Kidney capillary endothelial cell (primary cell): ENCODE measurements around the gene ARMC9.
"Not testable (repeated sequence)": the region's sequence is repeated elsewhere in the genome, so short reads cannot be mapped to it uniquely, and the experiment has no call there.

ENCODE experiments used
- DNase-seq: peaks from one replicate; pipeline ENCODE4 v3.0.0-alpha.2; 2018; ENCODE audit warnings: low spot score

Gene ARMC9

GRCh38 chr2:231183851-231184250, 14.6 kb upstream of the ARMC9 start:
- DNase-seq, result no peak

DNA sequence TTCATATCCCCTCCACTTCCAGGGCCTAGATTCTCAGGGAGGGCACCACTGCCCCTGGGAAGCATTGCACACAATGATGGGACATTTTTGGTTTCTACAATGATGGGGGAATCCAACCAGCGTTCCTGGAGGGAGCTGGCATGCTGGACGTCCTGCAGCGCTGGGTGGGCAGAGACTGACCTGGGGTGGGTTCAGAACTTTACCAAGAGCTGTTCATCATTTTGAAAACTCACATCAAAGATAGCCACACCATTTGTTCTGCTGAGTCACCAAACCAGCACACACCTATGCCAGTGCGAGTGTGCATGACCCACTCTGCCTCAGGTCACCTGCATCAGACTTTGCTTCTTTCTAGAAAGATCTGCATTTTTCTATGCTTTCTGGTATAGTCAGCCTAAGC, 14.1 kb upstream of the ARMC9 start:
- DNase-seq, result no peak

DNA sequence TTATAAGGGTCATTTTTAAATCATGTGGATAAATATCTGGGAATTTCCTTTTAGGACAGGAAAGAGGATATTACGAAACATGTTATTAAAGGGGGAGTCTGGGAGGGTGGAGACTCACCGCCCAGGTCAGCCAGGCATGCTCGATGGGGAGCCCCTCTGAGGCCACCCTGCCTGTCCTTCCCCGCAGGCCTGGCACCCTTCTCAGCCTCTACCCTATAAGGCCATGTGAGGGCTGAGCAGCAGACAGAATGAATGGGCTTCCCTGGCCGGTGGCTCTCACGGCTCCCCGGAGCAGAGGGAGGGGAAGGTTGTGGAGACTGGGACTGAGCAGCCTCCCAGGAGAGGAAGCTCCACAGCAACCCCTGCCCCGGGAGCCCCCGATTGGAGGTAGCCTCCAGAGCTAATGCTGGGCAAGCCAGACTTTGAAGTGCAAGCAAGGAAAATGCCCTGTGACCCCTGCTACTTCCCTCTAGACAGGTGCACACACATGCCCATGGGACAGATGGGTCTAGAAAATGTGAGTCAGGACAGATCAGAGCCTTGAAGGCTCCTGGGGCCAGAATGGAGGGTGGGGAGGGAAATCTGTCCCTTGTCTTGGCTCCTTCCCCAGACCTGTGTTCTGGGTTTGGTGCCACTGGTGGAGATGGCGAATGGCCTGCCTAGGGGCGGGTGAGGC, 13.2 kb upstream of the ARMC9 start:
- no peak for DNase-seq

DNA sequence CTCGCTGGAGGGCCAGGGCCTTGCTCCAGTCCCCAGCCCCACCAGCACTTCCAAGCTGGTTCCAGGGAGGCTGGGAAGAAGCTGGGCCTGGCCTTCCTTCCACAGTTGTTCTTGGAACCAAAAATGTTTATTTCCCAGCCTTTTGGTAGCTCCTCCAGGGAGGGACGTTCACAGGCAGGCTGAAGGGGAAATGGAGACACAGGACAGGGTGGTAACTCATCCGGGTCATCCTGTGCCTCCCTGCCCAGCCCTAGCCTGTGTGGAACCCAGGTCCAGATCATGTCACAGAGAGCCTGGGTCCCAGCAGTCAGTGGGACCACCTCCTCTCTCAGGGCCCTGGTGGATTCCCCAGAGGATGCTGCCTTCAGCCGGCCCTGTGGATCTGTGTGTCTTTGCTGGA, 12.5 kb upstream of the ARMC9 start:
- no peak for DNase-seq

- no peak for DNase-seq
Observed at GRCh38 chr2:231186325-231186724, 12.1 kb upstream of the ARMC9 start.

DNA sequence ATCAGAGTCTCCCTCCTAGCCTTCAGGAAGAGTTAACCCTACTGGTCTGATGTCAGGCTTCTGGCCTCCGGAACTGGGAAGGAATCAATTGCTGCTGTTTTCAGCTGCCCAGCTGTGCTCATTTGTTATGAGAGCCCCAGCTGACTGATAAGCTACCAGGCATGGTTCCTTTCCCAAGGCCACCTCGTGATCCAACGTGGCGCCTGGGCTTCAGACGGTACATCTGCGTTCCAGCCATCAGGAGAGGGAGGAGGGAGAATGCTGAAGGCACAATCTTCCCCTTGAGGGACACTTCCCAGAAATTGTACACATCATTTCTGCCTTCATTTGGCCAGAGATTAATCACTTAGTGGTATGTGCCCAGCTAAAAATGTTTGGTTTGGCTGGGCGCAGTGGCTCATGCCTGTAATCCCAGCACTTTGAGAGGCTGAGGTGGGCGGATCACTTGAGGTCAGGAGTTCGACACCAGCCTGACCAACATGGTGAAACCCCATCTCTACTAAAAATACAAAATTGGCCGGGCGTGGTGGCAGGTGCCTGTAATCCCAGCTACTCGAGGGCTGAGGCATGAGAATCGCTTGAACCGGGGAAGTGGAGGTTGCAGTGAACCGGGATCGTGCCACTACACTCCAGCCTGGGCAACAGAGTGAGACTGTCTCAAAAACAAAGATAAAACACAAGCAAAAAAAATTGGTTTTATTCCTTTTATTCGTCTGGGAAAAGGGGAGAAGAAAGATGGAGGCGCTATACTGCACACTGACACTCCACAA, 10.5 kb upstream of the ARMC9 start:
- no peak for DNase-seq

- no peak for DNase-seq
Observed at GRCh38 chr2:231188506-231189170, 9.8 kb upstream of the ARMC9 start.

DNA sequence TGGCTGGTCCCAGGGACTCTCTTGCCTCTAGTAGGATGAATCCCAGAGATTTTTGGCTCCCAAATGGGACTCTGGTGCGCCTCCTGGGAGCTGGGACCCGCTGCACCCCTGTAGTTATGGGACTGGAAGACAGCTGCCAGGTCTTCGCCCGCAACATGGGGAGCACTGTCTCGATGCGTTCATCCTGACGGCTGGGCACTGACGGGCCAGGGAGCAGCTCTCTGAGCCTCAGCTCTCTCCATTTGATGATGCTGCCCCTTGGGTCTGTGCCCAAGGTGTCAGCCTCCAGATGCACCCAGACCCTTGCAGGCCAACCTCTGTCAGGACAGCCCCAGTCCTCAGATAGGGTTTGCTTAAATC, 9.3 kb upstream of the ARMC9 start:
- DNase-seq, result no peak

GRCh38 chr2:231189571-231190495, 8.6 kb upstream of the ARMC9 start:
- DNase-seq, result no peak

GRCh38 chr2:231190531-231191197, 7.8 kb upstream of the ARMC9 start:
- peak; percentile 80 for DNase-seq

DNA sequence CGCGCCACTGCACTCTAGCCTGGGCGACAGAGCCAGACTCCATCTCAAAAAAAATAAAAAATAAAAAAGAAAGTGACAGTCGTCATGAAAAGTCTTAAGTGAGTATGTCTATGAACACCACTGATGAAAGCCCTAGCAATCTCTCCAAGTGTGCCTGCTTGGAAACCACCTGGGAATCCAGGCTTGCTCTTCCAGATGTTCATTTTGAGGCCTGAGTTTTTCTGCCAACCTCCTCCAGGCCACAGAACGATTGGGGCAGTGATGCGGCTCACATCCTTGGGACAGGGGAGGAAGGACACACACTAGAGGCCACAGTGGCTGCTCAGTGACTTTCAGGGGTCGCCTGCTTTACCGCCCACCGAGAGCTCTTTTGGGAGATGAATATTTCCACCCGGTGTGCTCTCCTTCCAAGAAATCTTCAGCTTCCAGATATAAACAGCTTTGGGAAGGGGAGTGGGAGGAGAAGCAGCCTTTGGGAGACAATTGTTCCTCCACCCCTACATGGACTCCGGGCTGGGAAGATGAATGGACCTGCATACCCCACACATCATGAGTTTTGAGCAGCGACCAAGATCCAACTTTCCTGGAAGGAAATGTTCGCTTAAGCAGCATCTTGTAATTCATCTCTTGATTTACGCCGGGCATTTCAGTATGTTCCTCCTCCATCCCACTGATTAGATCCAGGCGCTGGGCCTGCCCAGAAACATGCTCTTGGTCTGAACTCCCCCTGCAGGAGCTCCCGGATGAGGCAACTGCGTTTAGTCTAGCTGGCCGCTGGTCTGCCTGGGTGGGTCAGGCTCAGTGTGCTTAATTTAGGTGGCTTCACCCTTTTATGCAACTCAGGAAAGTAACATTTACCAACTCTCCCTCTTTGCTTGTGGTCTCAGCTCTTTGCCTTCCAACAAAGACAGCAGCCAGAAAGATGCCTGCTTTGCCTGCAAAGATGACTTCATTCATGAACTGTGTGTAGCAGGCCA, 6.2 kb upstream of the ARMC9 start:
- DNase-seq, result peak; percentile 82

GRCh38 chr2:231193216-231193615, 5.2 kb upstream of the ARMC9 start:
- DNase-seq, result no peak

DNA sequence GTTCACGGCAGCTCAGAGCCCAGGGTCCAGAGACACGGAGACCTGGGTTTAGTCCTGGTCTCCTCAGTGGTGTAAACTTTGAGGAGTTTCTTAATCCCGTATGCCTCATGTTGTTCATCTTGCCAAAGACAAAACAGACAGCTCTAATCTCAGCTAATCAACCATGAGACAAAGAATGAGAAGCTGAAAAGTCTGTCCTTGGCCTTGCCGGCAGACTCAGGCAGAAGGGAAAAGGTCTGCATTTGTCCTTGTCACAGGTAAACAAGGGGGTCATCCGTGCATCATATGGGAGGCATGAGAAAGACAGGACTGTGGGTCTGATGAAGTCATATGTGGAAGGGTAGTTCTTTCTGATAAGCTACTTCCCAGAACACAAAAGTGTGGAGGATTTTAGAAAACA, 1.8 kb upstream of the ARMC9 start:
- no peak for DNase-seq

- not testable (repeated sequence) for DNase-seq
Observed at GRCh38 chr2:231197196-231197595, 1.2 kb upstream of the ARMC9 start.

GRCh38 chr2:231197706-231198290, 633 bp upstream of the ARMC9 start:
- no peak for DNase-seq

DNA sequence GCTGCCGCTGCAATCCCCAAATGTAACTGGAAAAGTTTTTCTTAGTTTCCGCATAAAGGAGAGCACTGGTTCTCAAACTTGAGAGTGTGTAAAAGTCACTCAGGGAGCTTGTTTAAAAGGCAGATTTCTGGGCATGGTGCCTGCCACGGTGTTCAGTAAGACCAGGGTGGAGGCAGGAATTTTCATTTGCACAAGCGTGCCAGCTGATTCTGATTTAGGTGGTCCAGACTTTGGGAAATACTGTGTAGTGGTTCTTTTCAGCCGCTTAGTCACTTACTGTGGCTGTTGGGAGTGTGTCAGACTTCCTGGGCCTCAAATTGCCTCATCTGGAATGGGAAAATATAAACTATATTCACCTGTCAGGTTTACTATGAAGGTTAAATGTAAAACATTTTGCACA, 788 bp downstream of the ARMC9 start:
- no peak for DNase-seq

GRCh38 chr2:231200805-231201474, 2.5 kb downstream of the ARMC9 start:
- DNase-seq, result no peak

GRCh38 chr2:231201475-231201814, 3.0 kb downstream of the ARMC9 start:
- DNase-seq, result no peak

DNA sequence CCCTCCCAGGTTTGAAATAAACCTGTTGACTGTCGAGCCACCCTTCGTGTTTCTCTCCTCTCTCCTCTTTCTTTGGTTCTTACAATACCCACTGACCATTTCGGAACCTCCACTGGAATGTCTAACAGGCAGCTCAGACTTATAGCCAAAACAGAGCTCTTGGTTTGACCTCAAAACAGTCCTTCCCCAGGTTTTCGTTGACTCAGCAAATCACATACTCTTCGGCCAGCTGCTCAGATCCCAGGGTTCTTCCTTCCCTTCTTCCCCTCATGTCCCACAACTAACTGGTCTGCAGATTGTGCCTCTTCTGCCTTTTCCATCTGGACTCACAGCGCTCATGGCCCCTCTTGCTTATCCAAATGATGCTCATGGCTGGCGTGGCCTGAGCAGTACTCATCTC, 4.7 kb downstream of the ARMC9 start:
- no peak for DNase-seq

GRCh38 chr2:231204146-231204545, 5.7 kb downstream of the ARMC9 start:
- no peak for DNase-seq
